GM19351 (cell line): ENCODE data around the gene TDRD12.
"Not testable (repeated sequence)": the region's sequence is repeated elsewhere in the genome, so short reads cannot be mapped to it uniquely, and the experiment has no call there.

Experiments
- ATAC-seq: cut with Tn5 transposase; IDR thresholded peaks from one replicate; pipeline ENCODE4 v1.9.1; 2021; ENCODE audit warnings: mild to moderate bottlenecking, moderate library complexity; ENCODE audit not compliant: unreplicated experiment

The TDRD12 gene

DNA sequence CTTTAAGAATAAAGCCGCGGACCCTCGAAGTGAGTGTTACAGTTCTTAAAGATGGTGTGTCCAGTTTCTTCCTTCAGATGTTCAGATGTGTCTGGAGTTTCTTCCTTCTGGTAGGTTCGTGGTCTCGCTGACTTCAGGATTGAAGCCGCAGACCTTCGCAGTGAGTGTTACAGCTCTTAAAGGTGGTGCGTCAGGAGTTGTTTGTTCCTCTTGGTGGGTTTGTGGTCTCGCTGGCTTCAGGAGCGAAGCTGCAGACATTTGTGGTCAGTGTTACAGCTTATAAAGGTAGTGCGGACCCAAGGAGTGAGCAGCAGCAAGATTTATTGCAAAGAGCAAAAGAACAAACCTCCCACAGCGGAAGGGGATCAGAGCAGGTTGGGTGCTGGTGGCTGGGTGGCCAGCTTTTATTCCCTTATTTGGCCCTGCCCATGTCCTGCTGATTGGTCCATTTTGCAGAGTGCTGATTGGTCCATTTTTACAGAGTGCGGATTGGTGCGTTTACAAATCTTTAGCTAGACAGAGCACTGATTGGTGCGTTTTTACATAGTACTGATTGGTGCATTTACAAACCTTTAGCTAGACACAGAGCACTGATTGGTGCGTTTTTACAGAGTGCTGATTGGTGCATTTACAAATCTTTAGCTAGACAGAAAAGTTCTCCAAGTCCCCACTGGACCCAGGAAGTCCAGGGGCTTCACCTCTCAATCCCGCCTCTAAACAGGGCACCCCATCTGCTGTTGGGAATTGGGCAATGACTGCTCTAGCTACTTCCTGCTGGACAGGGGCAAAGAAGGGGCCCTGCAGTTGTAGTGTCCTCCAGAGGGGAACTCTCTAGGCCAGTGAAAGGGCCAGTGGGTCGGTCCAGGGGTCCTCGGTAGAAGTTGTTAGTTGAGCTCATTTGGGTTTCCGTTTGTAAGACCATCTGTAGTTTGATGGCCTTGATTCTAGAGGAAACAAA, 26.1 kb upstream of the TDRD12 start:
- not testable (repeated sequence) for ATAC-seq

- not testable (repeated sequence) for ATAC-seq
Observed at GRCh38 chr19:32694316-32694715, 25.3 kb upstream of the TDRD12 start.

- ATAC-seq, result not testable (repeated sequence)
Observed at GRCh38 chr19:32694851-32695250, 24.7 kb upstream of the TDRD12 start.

DNA sequence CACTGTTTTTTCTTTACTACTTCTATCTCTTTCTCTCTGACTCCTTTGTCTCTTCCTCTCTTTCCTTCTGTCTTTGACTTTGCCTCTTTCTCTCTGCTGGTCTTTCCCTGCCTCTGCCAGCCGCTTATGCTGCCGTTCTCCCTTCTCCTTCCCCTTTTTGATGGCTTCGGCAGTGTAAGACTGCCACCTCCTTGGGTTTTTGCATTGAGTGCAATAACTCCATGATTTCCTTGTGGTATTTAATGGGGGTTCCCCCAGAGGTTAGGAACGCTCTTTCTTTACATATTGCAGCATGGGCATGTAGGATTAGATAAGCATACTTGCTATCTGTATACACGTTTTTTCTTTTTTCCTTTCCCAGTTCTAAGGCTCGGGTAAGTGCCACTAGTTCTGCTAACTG, 24.1 kb upstream of the TDRD12 start:
- not testable (repeated sequence) for ATAC-seq

- not testable (repeated sequence) for ATAC-seq
Observed at GRCh38 chr19:32696771-32697170, 22.8 kb upstream of the TDRD12 start.

DNA sequence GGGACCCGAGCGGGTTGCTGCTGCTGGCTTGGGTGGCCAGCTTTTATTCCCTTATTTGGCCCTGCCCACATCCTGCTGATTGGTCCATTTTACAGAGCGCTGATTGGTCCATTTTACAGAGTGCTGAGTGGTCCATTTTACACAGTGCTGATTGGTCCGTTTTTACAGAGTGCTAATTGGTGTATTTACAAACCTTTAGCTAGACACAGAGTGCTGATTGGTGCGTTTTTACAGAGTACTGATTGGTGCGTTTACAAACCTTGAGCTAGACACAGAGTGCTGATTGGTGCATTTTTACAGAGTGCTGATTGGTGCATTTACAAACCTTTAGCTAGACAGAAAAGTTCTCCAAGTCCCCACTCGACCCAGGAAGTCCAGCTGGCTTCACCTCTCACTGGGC, 19.4 kb upstream of the TDRD12 start:
- not testable (repeated sequence) for ATAC-seq

- no peak for ATAC-seq
Observed at GRCh38 chr19:32702010-32702409, 17.6 kb upstream of the TDRD12 start.

- not testable (repeated sequence) for ATAC-seq
Observed at GRCh38 chr19:32704006-32704405, 15.6 kb upstream of the TDRD12 start.

DNA sequence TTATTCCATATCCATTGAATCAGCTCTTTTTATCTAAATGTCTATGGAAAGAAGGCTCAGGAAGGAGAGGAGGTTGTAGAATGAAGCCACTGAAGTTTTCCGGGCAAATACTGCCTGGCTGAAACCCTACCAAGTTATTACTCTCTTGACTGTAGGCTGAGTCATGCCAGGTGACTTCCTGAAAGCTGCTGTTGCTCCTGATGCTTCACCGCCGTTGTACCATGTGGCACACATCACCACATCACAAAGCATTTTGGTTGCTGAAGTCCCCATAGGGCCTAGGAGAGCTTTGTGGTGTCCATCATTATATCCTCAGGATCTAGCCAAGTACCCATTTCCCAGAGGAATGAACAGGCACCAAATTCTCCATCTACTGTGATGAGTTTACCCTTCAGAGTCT, 11.1 kb upstream of the TDRD12 start:
- ATAC-seq, result no peak

DNA sequence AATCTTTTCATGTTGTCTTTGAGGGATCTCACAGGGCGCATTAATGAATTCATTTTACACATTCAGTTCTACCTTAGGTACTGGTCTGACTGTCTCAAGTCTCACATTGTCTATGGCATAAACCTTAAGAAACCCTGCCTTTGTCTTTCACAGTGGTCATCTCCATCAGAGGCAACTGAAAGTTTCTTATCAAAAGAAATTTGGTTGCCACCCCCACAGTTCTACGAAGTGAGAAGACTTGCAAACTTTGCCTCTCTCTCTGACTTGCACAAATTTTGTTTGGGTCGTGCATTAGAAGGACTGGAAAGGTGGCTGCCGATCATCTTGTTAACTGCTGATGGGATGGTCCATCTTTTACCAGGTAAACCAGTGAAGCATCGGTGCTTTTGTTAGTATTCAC, 10.5 kb upstream of the TDRD12 start:
- no peak for ATAC-seq

- ATAC-seq, result no peak
Observed at GRCh38 chr19:32711747-32712146, 7.8 kb upstream of the TDRD12 start.

DNA sequence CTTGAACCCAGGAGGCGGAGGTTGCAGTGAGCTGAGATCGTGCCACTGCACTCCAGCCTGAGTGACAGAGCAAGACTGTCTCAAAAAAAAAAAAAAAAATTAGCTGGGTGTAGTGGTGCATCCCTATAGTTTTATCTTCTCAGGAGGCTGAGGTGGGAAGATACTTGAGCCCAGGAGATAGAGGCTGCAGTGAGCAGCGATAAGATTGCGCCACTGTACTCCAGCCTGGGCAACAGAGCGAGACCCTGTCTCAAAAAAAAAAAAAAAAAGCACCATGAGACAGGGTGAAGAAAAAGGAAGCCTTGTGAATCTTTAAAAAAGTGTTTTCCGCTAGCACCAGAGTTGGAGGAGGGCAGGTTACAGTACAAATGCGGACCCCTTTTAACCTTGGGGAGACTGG, 3.4 kb upstream of the TDRD12 start:
- not testable (repeated sequence) for ATAC-seq

DNA sequence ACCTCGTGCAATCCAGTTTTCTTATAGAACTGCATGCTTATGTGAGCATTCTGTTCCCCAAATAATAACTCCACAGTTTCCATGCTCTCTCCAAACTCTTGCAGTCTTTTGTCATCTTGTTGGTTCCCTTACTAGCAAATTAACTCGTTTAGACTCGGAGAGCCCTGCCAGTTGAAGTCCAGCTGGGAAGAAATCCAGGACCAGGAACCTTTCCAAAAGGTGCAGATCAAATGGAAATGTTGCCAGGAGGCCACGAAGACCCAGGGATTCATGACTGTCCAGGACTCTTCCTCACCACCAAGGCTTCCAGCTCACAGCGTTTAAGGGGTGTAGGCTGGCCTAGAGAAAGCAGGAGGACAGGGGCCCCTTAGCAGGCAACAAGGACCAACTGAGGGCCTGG, 2.1 kb upstream of the TDRD12 start:
- ATAC-seq, result no peak

DNA sequence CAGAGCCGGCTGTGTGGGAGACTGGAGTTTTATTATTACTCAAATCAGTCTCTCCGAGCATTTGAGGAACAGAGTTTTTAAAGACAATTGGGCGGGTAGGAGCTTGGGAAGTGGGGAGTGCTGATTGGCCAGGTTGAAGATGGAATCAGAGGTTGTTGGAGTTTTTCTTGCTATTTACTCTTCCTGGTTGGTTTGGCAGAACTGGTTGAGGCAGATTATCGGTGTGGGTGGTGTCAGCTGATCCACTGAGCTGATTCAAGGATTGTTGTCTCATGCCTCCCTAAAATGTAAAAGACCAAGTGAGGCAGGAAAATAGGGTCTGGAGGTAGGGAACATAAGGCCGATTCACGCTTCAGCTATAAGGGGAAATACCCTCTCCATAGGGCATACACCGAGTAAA, 1.3 kb upstream of the TDRD12 start:
- no peak for ATAC-seq

- no peak for ATAC-seq
Observed at GRCh38 chr19:32720216-32720935, 809 bp downstream of the TDRD12 start.

DNA sequence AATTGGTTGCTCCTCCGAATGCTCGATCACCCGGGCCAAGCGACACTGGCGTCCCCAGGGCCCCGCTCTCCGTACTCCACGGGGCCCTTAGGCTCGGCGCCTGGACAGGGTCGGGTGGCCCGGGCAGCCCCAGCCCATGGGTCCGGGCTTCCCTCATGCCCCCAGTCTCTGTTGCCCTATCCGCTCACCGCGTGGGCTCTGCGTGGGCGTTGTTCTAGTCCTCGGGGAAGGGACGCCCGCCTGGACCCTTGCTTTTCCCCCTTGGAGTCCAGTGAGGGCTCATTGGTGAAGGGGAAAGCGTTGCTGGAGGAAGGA, 1.3 kb downstream of the TDRD12 start:
- ATAC-seq, result no peak

GRCh38 chr19:32735936-32736335, 16.4 kb downstream of the TDRD12 start:
- no peak for ATAC-seq

DNA sequence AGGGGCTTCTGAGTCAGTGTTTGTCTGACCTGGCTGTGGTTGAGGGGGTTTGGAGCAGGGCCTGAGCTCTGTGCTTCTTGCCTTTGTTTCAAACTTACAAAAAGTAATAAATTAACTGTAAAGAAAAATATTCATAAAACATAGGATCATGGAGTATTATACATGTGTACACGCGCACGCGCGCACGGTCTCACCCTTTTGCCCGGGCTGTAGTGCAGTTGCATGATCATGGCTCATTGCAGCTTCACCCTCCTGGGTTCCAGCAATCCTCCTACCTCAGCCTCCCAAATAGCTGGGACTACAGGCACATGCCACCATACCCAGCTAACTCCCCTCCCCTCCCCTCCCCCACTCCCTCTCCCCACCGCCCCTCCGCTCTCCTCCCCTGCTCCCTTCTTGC, 23.5 kb downstream of the TDRD12 start:
- no peak for ATAC-seq

- no peak for ATAC-seq
Observed at GRCh38 chr19:32743447-32743846, 23.9 kb downstream of the TDRD12 start.

GRCh38 chr19:32744555-32745325, 25.2 kb downstream of the TDRD12 start:
- no peak for ATAC-seq

DNA sequence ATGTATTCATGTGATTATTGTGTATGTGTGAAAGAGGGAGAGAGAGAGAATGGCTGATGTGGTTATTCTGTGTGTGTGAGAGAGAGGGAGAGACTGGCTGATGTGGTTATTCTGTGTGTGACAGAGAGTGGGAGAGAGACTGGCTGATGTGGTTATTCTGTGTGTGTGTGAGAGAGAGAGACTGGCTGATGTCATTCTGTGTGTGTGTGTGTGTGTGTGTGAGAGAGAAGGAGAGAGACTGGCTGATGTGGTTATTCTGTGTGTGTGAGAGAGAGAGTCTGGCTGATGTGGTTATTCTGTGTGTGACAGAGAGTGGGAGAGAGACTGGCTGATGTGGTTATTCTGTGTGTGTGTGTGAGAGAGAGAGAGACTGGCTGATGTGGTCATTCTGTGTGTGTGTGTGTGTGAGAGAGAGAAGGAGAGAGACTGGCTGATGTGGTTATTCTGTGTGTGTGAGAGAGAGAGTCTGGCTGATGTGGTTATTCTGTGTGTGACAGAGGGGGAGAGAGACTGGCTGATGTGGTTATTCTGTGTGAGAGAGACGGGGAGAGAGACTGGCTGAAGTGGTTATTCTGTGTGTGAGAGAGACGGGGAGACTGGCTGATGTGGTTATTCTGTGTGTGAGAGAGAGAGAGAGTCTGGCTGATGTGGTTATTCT, 26.2 kb downstream of the TDRD12 start:
- not testable (repeated sequence) for ATAC-seq
